Activated T-helper 1 cell treated with anti-CD3 and anti-CD28 coated beads, Interleukin-12 subunit alpha, Interleukin-12 subunit beta, Interleukin-2, Interleukin-4 antibody, amounts not matched to agents 30 ng/mL and 10 ng/mL and 1 ng/mL, durations not matched to agents 14 hours and 24 hours and 36 hours (primary cell): Measurements from ENCODE around the gene ITPRIPL2. TPM values are rescaled to one million over a fixed set of nuclear protein-coding genes. Genes with fewer than 3 reads are reported as not detected.

Source experiments
- DNase-seq: peaks from one replicate; pipeline ENCODE4 v3.0.0; 2021; ENCODE audit warnings: low spot score
- H3K27ac Mint-ChIP-seq: one replicate; pipeline ENCODE4 v1.8.0; 2021; ENCODE audit warnings: mild to moderate bottlenecking, mixed read lengths
- H3K27me3 Mint-ChIP-seq: one replicate; pipeline ENCODE4 v1.8.0; 2022; ENCODE audit warnings: mild to moderate bottlenecking, moderate library complexity, mixed read lengths; ENCODE audit not compliant: insufficient read depth
- H3K36me3 Mint-ChIP-seq: one replicate; pipeline ENCODE4 v1.8.0; 2021; ENCODE audit warnings: low read depth, mixed read lengths
- H3K4me1 Mint-ChIP-seq: one replicate; pipeline ENCODE4 v1.8.0; 2021; ENCODE audit warnings: low read depth, mixed read lengths
- H3K4me3 Mint-ChIP-seq: one replicate; pipeline ENCODE4 v1.8.0; 2021; ENCODE audit warnings: mild to moderate bottlenecking, moderate library complexity, mixed read lengths
- H3K9me3 Mint-ChIP-seq: one replicate; pipeline ENCODE4 v1.8.0; 2021; ENCODE audit warnings: mixed read lengths
- intact Hi-C: fragments of 100-400 bp; cut with micrococcal nuclease; formaldehyde crosslinking; loops from one replicate; pipeline ENCODE4 v1.15.1; 2024
- total RNA-seq: library from RNA; stranded (reverse); gene quantifications from 2 replicates; pipeline ENCODE4 v1.2.3, GENCODE V29; 2022

The ITPRIPL2 gene
- total RNA-seq, 1 donor from 2014 or later = 46.7 TPM

DNA sequence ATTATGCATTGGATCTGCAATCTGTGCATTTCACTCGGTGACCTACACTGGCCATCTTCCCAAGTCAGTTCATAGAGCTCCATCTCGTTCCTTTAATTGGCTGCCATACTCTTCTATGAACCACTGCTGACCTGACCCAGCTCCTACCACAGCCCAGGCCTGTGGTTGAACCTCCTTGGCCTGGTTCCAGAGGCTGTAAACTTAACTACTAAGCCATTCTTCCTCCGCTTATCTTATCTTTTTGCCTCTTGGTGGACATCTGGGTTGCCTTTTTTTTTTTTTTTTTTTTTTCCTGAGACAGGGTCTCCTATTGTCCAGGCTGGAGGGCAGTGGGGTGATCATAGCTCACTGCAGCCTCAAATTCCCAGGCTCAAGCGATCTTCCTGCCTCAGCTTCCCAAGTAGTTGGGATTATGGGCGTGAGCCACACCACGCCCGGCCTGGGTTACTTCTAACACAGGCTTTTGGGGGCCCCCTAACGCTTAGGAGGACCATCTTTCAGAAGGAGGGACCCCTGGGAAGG is 28.0 kb upstream of the ITPRIPL2 start:
- H3K9me3 Mint-ChIP-seq = no peaks in the 10 kb centered on the region
- intact Hi-C loops = loop anchor here (1.0 kb wide), 6 partner anchors 18 to 417 kb away; partner anchors contain the start of gene COQ7

DNA sequence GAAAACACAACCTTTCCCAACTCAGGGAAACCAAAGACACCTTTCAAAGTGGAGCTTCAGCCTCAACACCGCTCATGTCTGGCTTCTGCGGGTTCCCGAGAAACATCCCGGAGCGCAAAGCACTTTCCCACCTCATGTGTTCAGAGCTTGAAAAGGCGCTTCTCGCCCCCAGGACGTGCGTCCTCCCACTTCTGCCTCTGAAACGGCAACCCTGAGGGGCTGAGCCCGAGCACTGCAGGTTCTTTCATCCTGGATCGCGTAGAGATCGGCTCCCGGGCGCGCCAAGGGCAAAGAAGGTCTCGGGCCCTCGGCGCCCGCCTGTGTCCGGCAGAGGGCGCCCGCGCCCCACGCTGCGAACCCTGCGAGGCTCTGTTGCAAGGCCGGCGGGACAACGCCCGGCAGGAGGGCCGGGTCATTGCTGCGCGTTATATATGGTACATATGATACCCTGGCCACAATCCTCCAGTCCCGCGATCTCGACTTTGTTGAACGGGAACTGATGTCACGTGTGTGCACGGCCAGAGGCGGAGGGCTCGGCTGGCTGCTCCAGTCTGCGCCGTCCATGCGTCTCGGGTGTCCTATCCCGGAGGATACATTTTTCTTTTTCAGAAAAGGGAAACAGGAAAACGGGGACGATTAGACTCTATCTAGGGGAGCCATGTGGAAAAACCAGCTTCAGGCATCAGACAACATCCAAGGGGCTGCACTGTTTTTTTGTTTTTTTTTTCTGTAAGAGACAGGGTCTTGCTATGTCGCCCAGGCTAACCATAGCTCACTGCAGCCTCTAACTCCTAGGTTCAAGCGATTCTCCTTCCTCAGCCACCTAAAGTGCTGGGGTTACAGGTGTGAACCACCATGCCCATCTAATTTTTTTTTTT is 27.2 kb upstream of the ITPRIPL2 start:
- Mint-ChIP-seq H3K9me3 (peaks cover 1% of the 10 kb centered on the region), H3K4me3 (peak overlapping the region; percentile 54), H3K27me3 (peaks cover 7% of the 10 kb centered on the region), H3K27ac (no peak overlapping the region), H3K4me1 (no peaks in the 10 kb centered on the region), H3K36me3 (peaks cover 2% of the 10 kb centered on the region)
- DNase-seq = peak; percentile 75
- intact Hi-C loops = loop anchor here (1.0 kb wide), 6 partner anchors 19 to 416 kb away; partner anchors contain the start of gene COQ7

More for the DNA sequence above, 28.0 kb upstream of the ITPRIPL2 start:
- Mint-ChIP-seq H3K4me3 (no peak overlapping the region), H3K4me1 (no peaks in the 10 kb centered on the region), H3K27me3 (peaks cover 7% of the 10 kb centered on the region), H3K36me3 (peaks cover 2% of the 10 kb centered on the region), H3K27ac (no peak overlapping the region)
- no peak for DNase-seq

DNA sequence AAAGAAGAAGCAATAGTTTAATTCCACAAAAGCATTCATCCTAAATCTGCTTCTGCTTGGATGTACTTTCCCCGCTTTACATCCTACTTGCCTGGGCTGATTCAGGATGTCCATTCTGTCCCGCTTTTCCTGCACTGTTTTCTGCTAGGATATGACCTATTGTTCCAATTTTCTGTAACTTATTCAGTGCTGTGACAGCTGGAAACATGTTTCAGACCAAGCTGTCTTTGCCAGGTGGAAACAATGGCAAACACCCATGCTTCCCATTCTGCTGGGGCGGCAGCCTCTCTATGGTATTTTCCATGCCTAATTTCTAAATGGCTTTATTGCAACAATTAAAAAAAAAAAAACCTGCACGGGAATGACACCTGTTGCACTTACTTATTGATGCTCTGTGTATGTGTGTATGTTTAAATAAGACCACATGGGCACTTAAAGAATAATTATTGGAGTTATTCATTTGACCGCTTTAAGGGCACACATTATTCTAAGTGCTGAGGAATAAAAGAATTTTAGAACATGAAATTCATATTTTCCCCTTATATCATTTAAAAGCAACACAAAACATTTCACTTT is 25.3 kb upstream of the ITPRIPL2 start:
- intact Hi-C loops = no loop called here
- H3K27ac Mint-ChIP-seq = no peak overlapping the region
- H3K9me3 Mint-ChIP-seq = peaks cover 17% of the 10 kb centered on the region
- H3K36me3 Mint-ChIP-seq = no peaks in the 10 kb centered on the region
- H3K4me3 Mint-ChIP-seq = no peak overlapping the region
- peaks cover 7% of the 10 kb centered on the region for H3K27me3 Mint-ChIP-seq
- H3K4me1 Mint-ChIP-seq = no peaks in the 10 kb centered on the region
- no peak for DNase-seq

DNA sequence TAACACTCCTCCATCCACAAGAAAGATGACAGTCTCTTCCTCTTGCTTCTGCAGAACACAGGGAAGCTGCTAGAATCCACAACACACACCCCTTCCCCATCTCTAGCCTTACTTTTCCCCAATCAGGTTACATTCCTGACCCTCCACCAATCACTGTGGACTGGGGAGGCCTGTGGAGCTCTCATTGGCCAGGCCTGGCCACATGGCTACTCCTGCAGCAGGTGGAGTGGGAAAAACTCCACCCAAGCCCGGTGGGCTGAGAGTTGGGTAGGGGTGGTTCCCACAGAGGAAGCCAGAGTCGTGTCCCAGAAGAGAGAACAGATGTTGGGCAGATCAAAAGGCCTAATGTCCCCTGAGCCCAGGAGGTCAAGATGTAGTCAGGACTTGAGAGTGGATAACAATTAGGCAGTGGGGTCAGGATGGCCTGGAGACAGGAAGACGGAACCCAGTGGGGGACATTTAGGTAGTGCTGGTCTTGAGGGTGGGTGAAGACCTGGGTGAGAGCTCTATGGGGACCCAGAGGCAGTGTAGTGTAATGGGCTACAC is 24.3 kb upstream of the ITPRIPL2 start:
- H3K36me3 Mint-ChIP-seq = no peaks in the 10 kb centered on the region
- no peaks in the 10 kb centered on the region for H3K4me1 Mint-ChIP-seq
- no peak for DNase-seq
- H3K9me3 Mint-ChIP-seq = peaks cover 17% of the 10 kb centered on the region
- H3K27ac Mint-ChIP-seq = no peak overlapping the region
- peaks cover 7% of the 10 kb centered on the region for H3K27me3 Mint-ChIP-seq
- no peak overlapping the region for H3K4me3 Mint-ChIP-seq
- intact Hi-C loops = no loop called here

DNA sequence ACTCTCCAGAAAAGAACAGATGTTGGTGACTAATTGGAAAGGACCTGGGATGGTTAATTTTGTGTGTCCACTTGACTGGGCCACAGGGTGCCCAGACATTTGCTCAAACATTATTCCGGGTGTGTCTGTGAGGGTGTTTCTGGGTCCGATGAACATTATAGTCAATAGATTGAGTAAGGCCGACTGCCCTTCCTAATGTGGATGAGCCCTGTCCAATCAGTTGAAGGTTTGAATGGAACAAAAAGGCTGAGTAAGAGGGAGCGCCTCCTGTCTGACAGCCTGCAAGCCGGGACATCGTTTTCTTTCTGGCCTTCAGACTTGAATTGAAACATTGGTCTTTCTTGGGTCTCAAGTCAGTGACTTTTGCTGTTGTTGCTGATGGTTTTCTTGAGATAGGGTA is 22.8 kb upstream of the ITPRIPL2 start:
- Mint-ChIP-seq H3K27ac (no peak overlapping the region), H3K27me3 (no peaks in the 10 kb centered on the region), H3K9me3 (peaks cover 23% of the 10 kb centered on the region), H3K36me3 (no peaks in the 10 kb centered on the region), H3K4me3 (no peak overlapping the region), H3K4me1 (peaks cover 6% of the 10 kb centered on the region)
- DNase-seq = no peak
- intact Hi-C loops = no loop called here

DNA sequence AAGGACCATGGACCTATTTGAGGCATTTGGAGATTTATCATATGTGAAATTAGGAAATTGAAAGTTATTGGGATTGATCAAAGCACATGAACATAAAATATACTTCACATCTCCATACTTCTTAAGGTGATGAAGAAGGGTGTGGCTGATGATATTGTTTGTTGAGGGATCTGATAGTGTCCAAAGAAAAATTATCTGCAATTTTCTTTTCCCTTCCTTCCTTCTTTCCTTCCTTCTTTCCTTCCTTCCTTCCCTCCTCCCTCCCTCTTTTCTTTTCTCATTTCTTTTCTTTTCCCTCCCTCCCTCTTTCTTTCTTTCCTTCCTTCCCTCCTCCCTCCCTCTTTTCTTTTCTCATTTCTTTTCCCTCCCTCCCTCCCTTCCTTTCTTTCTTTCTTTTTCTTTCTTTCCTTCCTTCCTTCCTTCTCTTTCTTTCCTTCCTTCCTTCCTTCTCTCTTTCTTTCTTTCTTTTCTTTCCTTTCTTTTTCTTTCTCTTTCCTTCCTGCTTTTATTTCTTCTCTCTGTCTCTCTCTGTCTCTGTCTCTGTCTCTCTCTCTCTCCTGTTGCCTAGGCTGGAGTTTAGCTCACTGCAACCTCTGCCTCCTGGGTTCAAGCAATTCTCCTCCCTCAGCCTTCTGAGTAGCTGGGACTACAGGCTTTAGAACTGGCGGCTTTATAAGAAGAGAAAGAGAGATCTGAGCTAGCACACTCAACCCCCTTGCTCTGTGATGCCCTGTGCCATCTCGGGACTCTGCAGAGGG is 20.9 kb upstream of the ITPRIPL2 start:
- DNase-seq = no peak
- H3K36me3 Mint-ChIP-seq = peaks cover 2% of the 10 kb centered on the region
- peaks cover 29% of the 10 kb centered on the region for H3K9me3 Mint-ChIP-seq
- no peaks in the 10 kb centered on the region for H3K27me3 Mint-ChIP-seq
- intact Hi-C loops = no loop called here
- H3K4me3 Mint-ChIP-seq = no peak overlapping the region
- peaks cover 10% of the 10 kb centered on the region for H3K4me1 Mint-ChIP-seq
- H3K27ac Mint-ChIP-seq = no peak overlapping the region

DNA sequence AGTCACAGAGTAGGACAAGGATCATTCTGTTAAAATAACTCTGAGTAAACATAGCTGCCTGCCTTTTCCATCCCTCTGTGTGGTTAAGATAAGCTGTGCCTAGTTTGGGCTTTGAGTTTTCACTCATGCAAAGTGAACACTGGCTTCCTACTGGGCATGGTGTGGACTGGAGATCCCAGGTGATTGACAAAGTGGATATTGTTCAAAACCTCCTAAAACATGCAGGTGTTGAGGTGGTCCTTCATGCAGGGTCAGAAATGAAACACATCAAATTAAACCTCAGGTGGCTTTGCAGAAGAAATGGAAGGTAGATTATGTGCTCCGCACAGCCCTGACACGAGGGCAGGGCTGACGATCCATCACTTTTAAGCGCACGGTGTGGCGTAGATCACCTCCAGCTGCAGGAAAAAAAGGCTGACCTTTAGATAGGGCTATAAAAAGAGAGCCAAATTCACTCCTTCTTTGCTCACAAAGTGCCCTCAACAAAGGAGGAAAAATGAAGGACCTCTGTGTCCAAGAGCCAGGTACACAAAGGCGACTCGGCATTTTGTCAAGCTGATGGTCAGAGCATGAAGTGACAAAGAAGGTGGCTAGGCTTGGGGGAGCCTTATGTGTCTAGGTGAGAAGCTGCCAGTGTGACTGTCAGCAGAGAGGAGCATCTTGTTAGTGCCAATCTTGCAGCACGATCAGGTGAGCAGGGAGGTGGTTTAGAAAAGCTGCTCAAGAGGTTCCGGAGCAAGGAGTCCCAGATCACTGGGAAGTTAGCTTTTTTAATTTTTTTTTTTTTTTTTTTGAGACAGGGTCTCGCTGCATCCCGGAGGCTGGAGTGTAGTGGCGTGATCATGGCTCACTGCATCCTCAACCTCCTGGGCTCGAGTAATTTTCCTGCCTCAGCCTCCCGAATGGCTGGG is 19.9 kb upstream of the ITPRIPL2 start:
- Mint-ChIP-seq H3K4me1 (peaks cover 10% of the 10 kb centered on the region), H3K9me3 (peaks cover 36% of the 10 kb centered on the region), H3K36me3 (peaks cover 6% of the 10 kb centered on the region), H3K4me3 (no peak overlapping the region), H3K27ac (no peak overlapping the region), H3K27me3 (no peaks in the 10 kb centered on the region)
- intact Hi-C loops = no loop called here
- no peak for DNase-seq

DNA sequence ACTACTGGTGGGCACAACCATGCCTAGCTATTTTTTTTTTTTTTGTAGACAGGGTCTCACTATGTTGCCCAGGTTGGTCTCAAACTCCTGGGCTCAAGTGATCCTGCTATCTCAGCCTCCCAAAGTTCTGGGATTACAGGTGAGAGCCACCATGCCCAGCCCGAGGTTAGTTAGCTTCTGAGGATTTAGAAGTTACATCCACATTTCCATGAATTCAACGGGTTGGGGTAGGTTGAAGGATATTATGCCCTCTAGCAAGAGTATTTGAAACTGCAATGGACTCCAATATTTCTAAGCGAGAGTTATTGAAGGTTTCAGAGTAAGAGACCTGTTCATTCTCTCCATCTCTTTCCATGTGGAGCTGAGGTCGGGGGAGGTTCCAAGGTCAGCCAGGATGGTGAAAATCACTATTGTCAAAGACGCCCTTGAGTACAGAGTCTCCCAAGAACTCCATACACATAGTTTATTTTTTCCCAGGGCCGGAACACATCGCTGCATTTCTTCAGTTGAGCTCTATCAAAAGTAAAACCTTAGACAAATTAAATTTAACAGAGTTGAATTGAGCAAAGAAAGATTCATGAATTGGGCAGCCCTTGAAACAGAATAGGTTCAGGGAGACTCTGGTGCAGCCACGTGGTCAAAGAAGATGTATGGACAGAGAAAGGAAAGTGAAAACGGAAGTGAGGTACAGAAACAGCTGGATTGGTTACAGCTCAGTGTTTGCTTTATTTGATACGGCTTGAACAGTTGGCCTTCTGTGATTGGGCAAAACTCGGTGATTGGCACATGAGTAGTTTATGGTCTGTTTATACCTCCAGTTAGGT is 19.0 kb upstream of the ITPRIPL2 start:
- Mint-ChIP-seq H3K27ac (no peak overlapping the region), H3K36me3 (peaks cover 6% of the 10 kb centered on the region), H3K9me3 (peaks cover 36% of the 10 kb centered on the region), H3K27me3 (no peaks in the 10 kb centered on the region), H3K4me1 (peaks cover 10% of the 10 kb centered on the region), H3K4me3 (peak overlapping the region; percentile 16)
- intact Hi-C loops = no loop called here
- no peak for DNase-seq

DNA sequence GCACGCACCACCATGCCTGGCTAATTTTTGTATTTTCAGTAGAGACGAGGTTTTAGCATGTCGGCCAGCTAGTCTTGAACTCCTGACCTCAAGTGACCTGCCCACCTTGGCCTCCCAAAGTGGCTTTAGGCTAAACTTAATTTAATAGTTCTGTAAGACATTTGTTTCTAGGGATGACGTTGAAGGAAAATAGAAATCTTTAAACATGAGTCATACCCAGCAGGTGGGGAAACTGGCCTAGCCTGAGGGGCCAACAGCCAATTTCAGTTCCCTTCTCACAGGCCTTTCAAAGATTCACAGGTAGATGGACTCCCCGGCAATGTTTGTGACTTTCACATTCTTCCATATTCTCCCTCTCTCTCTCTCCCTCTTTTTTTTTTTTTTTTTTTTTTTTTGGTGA is 18.1 kb upstream of the ITPRIPL2 start:
- Mint-ChIP-seq H3K4me3 (no peak overlapping the region), H3K27ac (no peak overlapping the region), H3K27me3 (no peaks in the 10 kb centered on the region), H3K36me3 (peaks cover 6% of the 10 kb centered on the region), H3K9me3 (peaks cover 36% of the 10 kb centered on the region), H3K4me1 (peaks cover 10% of the 10 kb centered on the region)
- DNase-seq = no peak
- intact Hi-C loops = no loop called here

DNA sequence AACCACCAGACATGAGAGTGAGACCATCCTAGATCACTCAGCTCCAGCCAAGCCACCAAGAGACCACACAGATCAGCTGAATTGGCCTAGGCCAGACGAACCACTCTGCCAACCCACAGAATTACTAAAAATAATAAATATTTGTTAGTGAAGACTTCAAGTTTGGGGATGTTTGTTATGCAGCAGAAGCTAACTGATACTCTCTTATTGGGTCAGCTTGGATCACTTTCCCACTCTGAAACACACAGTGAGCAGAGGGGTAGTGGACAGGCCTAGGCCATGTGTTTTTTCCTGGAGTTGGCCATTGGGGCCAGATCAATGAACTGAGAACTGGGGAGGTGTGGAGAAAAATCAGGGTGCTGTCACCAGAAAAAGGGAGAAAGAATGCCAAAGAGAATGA is 15.6 kb upstream of the ITPRIPL2 start:
- H3K4me1 Mint-ChIP-seq = peaks cover 10% of the 10 kb centered on the region
- intact Hi-C loops = no loop called here
- no peak overlapping the region for H3K27ac Mint-ChIP-seq
- H3K9me3 Mint-ChIP-seq = peaks cover 19% of the 10 kb centered on the region
- peaks cover 4% of the 10 kb centered on the region for H3K27me3 Mint-ChIP-seq
- H3K4me3 Mint-ChIP-seq = no peak overlapping the region
- peaks cover 6% of the 10 kb centered on the region for H3K36me3 Mint-ChIP-seq
- no peak for DNase-seq

DNA sequence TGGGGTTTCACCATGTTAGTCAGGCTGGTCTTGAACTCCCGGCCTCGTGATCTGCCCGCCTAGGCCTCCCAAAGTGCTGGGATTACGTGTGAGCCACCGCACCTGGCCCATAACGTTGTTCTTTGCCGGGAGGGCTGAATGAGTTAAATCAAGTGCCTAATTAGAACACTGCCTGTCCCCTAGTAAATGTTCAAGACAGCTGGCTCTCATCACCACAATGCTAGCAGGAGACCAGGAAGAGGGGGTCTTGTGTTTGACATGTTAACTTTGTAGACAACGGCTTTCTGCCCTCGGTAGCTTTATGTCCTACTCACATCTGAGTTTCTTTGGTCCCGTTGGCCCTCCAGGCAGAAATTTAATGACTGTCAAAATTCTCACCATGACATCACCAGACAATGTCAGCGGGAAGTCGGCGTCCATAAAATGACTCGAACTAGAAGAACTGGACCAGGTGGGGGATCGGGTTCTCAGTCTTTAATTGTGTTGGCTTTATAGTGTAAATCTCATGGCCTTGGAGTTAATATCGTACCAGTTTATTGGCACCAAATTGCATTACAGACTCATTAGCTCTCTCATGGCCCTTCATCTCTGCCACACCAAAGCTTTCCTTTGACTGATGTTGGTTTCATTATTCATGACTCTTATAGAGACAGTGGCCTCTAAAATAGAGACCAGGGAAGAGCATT is 11.4 kb upstream of the ITPRIPL2 start:
- peaks cover 9% of the 10 kb centered on the region for H3K9me3 Mint-ChIP-seq
- no peak overlapping the region for H3K27ac Mint-ChIP-seq
- H3K27me3 Mint-ChIP-seq = peaks cover 6% of the 10 kb centered on the region
- intact Hi-C loops = no loop called here
- peaks cover under 1% of the 10 kb centered on the region for H3K4me1 Mint-ChIP-seq
- H3K36me3 Mint-ChIP-seq = peaks cover 4% of the 10 kb centered on the region
- no peak overlapping the region for H3K4me3 Mint-ChIP-seq
- no peak for DNase-seq
